NCI-H128 (cell line): ENCODE measurements around the gene NGRN.

Source experiments
- DNase-seq: peaks from one replicate; lab custom pipeline; 2025; ENCODE audit not compliant: unreplicated experiment; lab: John Stamatoyannopoulos, UW

NGRN gene, protein sequence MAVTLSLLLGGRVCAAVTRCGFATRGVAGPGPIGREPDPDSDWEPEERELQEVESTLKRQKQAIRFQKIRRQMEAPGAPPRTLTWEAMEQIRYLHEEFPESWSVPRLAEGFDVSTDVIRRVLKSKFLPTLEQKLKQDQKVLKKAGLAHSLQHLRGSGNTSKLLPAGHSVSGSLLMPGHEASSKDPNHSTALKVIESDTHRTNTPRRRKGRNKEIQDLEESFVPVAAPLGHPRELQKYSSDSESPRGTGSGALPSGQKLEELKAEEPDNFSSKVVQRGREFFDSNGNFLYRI

DNA sequence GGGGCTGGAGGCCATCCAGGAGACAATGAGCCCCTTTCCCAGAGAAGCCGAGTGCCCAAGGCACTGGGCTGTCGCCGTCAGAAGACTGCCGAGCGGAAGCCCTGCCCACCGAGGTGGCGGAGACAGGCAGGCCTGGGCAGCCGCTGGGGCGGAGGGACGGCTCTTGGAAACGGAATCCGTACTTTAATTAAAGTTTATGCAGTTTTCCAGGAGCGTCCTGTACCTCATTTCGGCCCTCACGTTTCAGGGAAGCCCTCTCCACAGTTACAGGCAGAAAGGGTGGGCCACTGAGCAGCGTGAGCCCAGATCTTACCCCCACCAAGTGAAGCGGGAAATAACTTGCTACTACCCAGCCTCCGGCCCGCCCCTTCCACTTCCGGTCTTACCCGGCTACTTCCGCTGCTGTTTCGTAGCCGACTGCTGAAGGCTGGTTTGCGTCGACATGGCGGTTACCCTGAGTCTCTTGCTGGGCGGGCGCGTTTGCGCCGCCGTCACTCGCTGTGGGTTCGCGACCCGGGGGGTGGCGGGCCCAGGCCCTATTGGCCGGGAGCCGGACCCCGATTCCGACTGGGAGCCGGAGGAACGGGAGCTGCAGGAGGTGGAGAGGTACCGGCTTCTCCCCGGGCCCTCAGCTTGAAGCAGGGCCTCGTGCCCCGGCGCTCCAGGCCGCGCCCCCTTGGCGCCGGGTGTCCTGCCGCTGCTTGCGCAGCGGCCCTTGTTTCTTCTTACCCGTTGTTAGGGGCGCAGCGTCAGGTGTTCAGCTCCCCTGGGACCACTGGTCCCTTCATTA, at the start of gene NGRN:
NGRN (plus strand) TSS at position 402 of the 790 bp plus-strand sequence; CDS start at position 443, 41 bp downstream.
- DNase-seq = peak; percentile 34

DNA sequence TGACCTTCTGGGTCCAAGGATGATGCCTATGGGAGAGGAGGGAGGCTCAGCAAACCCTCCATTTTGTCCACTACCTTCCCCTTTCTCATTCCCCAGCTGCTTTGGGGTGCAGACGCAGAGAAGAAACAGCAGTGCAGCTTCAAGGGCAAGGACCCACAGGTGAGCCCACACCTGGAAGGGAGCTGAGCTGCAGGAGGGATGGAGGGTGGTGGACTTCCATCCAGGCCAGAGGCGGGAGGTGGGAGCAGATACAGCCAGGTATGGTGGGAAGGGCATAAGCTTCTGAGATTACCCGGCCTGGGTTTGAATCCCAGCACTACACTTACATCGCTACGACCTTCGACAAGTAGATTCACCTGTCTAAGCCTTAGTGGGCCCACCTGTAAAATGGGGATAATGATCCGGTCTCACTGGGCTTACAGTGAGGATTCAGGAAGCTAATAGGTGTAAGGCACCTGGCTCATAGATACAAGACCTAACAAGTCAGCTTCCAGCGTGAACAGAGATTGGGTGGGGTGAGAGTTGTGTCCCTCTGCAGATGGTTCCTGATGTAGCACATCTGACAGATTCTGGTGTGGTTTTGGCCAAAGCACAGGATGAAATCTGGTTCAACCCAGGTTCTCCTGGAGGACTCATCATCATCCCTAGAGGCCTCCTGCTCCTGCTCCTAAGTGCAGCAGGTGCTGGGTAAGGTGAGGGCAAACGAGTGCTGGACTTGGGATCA, 47.6 kb upstream of the NGRN start:
- DNase-seq = no peak

- DNase-seq = no peak
These were observed 45.9 kb upstream of the NGRN start for GRCh38 chr15:90219421-90220141.

DNA sequence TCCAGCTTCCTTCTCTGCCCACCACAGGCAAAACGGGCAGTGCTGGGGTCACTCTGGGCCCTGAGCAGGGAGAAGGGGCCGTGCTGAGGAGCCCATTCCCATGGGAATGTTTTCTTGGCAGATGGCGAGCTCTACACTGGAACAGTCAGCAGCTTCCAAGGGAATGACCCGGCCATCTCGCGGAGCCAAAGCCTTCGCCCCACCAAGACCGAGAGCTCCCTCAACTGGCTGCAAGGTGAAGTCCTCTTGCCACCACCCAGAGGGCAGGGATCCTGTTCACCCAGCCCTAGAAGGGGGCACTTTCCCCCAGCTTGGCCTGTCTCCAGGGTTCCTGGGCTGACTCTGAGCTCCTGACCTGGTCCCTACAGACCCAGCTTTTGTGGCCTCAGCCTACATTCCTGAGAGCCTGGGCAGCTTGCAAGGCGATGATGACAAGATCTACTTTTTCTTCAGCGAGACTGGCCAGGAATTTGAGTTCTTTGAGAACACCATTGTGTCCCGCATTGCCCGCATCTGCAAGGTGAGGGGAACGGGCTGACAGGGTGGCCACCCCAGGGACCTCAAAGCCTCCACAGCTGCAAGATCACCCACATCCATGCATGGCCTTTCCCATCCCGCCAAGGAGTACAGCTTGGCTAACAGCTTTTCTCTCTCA, 44.1 kb upstream of the NGRN start:
- peak; percentile 11 for DNase-seq

DNA sequence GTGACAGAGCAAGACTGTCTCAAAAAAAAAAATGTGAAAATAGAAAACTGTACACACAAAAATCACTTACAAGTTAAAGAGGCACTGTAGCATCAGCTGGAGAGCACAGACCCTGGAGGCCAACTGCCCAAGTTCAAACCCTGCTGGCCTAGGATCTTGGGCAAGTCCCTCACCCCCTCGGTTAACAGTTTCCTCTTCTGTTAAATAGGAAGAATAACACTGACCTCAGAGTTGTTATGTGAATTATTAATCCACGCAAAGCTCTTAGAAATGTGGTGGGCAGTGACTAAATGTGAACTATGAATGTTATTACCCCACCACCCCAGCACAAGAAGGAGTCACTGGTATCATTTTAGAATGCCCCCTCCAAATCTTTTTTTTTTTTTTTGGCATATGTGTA, 42.9 kb upstream of the NGRN start:
- no peak for DNase-seq

DNA sequence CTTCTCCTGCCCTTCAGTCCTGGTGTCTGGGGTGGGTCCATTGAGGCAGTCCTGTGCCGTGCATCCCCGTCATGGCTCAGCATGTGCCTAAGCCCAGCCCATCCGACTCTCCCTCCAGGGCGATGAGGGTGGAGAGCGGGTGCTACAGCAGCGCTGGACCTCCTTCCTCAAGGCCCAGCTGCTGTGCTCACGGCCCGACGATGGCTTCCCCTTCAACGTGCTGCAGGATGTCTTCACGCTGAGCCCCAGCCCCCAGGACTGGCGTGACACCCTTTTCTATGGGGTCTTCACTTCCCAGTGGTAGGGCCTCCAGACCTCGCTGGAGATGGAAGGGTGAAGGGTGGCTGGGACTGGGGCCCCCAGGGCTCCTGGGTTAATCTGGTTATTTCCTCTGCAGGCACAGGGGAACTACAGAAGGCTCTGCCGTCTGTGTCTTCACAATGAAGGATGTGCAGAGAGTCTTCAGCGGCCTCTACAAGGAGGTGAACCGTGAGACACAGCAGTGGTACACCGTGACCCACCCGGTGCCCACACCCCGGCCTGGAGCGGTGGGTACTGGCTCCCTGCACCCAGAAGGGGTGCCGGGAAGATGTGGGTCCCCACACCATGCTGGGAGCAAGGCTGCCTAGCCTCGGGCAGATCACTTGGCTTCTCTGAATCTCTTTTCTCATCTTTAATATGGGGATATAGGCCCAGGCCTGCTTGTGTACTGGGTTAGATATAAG, 41.9 kb upstream of the NGRN start:
- no peak for DNase-seq

DNA sequence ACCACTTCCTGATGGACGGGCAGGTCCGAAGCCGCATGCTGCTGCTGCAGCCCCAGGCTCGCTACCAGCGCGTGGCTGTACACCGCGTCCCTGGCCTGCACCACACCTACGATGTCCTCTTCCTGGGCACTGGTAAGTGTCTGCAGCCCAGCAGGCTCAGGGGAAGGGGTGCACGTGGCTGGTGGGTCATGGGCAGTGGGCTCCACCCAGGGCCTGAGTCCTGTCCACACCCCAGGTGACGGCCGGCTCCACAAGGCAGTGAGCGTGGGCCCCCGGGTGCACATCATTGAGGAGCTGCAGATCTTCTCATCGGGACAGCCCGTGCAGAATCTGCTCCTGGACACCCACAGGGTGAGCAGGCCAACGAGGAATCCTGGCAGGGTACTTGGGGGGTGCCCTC, 40.4 kb upstream of the NGRN start:
- DNase-seq = no peak

DNA sequence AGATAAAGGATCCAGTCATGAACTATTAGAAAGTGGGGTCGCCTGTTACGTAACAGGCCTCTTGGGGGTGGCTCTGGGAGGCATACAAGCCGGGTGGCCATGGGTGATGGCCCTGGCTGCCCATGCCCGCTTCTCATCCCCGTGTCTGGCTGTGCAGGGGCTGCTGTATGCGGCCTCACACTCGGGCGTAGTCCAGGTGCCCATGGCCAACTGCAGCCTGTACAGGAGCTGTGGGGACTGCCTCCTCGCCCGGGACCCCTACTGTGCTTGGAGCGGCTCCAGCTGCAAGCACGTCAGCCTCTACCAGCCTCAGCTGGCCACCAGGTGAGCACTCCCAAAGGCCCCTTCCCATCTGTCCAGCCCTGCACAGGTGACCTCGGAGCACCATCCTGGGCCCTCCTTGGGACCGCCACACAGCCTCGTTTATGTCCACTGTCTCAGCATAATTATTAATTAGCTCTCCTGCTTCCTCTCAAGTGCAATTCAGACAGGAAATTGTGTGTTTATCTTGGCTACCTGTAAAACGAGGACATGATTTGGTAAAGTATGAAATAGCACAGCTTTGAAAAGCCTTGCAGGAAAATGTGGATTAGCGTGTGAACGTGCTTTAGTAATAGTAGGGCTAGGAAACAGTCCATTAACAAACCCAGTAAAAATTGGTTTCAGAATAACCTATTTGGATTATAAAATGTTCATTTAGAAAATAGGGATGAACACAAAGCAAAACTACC, 39.8 kb upstream of the NGRN start:
- no peak for DNase-seq

DNA sequence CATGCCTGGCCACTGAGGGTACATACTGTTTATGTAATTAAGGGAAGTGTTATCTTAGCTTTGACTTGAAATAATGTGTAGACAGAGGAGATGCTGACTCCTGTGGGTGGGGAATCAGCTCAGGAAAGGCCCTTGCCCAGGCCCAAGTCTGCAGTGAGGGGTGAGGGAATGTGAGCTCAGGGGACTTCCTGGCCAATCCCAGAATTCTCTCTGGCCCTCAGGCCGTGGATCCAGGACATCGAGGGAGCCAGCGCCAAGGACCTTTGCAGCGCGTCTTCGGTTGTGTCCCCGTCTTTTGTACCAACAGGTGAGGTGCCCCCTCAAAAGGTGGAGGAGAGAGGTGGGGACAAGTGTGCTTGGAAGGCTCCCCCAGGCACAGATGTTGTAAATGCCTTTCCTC, 38.1 kb upstream of the NGRN start:
- no peak for DNase-seq

- no peak for DNase-seq
These were observed 37.4 kb upstream of the NGRN start for GRCh38 chr15:90227816-90228772.

GRCh38 chr15:90228960-90229359, 36.5 kb upstream of the NGRN start:
- DNase-seq = no peak

- DNase-seq = no peak
These were observed 35.4 kb upstream of the NGRN start for GRCh38 chr15:90230071-90230494.

GRCh38 chr15:90230610-90231009, 34.9 kb upstream of the NGRN start:
- no peak for DNase-seq

DNA sequence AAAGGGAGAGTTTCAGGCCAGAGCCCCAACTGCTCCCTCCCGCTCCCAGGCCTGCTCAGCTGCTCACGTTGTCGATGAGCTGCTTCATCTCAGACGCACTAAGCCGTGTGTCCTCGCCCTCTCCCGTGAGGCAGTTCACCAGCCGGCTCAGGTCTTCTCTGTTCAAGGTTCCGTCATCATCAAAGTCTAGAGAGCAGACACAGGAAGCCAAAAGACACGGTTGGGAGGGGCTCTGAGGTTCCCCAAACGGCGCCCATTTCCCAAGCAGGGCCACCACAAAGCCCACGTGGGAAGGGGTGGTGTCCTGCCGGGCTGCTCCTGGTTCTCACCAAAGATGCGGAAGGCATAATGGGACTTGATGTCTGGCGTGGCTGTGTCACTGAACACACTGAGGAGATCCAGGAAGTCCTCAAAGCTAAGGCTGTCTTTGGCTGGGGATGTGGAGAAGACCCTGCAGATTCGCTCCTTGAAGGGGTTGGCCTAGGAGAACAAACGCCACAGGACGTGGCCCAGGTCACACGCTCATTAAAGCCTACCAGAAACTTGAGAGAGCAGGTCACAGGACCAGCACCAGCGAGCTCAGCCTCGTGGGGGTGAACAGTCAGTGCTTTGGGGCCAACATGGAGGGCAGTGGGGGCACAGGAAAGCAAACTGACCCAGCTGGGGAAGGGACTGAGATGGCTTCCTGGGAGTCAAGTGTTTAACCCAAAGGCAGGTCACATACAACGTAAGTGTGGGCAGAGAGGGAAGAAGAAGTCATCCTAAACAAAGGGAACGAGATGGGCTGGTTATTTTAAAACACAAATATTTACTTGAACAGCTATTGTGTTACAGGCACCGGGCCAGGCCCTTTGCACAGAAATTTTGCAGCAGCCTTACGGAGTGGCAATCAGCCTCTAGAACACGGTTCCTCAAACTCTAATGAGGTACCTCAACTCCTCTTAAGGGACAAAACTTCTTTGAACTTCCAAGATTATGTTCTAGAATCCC, 34.1 kb upstream of the NGRN start:
- DNase-seq = no peak

GRCh38 chr15:90232196-90232595, 33.3 kb upstream of the NGRN start:
- no peak for DNase-seq

DNA sequence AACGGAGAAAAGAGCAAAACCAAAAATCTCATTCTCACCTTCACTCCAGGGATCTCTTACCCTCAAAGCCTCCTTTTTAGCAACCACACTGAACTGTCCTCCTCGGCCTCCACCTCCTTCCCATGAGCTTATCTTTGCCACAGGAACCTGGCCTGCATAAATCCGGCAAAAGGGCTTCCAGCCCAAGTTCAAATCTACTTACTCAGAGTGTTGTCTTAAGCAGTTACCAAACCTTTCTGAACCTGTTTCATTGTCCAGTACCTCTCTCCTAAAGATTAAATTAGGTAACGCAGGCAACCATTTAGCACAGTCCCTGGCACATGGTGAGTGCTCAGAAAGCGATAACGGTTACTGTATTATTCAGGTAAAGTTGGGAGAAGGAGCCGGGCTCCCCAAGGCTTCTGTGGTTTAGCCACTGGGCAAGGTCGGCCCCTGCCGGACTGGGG, 32.5 kb upstream of the NGRN start:
- DNase-seq = no peak
